DMS53 treated with DMSO at 0.1 percent for 48 hours (cell line): Measurements from ENCODE around the gene ORM2.
"Not testable (repeated sequence)": the region's sequence is repeated elsewhere in the genome, so short reads cannot be mapped to it uniquely, and the experiment has no call there.

Source experiments
- DNase-seq: peaks from one replicate; lab custom pipeline; 2025; ENCODE audit not compliant: unreplicated experiment; lab: John Stamatoyannopoulos, UW

Gene ORM2

DNA sequence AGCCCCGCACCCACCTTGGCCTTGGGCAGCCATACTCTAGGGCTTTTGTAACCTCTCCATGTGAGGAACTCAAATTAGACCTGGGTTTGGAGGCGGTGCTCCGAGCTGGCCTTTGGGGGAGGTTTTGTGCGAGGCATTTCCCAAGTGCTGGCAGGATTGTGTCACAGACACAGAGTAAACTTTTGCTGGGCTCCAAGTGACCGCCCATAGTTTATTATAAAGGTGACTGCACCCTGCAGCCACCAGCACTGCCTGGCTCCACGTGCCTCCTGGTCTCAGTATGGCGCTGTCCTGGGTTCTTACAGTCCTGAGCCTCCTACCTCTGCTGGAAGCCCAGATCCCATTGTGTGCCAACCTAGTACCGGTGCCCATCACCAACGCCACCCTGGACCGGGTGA is at the start of gene ORM2:
Gene ORM2, plus strand, starts transcription at position 245 of the 398 bp plus-strand sequence. Its CDS starts 36 bp downstream, at position 281.
- DNase-seq, result not testable (repeated sequence)

DNA sequence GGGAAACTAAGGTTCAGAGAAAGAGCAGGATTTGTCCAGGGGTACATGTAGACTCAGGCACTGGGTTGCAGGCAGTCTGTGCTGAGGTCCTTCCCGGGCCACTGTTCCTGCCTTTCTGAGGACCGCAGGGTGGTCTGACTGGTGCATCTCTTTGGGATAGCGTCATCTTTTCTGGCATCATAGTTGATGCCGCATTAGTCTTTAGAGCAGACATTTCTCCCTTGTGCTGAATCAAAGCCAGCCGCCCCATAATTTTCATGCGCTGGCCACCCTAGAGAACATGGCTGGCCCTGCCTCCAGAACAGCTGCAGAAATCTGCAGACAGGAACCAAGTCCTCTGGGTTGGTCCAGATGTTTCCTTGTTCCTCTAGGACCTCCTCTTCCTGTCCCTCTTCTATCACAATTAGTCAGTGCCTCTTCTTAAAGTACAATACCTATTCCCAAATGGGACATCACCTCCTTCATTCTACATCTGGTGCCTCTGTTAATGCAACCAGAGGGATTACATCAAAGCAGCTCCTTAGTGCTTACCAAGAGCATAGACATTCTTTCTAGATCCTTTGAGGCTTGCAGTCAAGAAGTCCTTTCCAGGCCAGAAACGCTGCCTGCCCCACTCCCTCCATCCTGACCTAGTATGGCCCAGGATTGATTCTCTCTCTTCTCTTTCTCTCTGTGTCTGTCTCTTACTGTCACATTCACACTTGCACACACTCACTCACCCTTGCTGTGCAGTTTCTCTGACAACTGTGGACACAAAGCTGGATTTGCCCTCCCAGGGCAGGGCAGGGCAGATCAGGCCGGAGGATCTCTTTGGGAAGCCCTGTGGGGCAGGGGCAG is 48.8 kb upstream of the ORM2 start:
- no peak for DNase-seq

DNA sequence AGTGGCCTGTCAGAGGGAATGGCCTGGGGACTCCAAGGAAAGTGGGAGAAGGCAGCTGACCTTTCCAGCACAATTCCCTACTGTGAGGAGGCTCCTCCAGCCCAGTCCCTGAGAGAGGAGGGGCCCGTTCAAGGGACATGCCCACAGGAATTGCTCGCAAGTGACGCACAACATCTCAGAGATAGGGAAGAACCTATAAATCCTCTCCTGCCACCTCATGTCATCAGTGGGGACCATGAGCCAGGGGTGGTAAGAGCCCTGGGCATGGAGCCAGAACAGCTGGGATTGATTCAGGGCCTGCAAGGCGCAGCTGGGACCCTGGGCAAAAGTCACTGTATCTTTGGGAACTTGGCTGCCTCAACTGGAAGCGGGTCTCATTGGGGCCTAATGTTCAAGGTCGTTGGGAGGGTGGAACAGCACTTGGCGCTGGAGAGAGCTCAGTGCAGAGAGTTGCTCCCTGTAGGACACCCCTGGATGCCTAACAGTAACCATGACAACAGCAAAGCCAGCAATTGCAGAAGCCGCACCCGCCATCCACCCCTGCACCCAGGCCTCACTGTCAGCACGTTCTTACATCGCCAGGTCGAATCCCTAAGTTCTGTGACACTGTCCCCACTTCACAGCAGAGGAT is 48.1 kb upstream of the ORM2 start:
- DNase-seq, result no peak

DNA sequence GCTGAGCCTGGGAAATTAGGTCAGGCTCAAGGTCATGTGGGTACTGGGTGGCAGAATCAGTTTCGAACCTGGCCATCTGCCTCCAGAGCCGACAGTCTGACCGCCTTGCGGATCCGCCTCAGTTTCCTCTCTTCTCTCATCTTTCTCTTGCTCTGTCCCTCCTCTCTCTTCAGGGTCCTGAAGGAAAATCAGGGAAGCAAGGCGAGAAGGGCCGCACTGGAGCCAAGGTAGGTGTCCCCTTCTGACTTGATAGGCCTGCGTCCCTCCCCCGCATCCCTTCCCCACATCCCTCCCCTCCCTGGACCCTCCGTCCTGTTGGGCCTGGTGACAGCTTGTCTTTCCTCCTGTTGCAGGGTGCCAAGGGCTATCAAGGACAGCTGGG is 47.6 kb upstream of the ORM2 start:
- DNase-seq, result no peak

DNA sequence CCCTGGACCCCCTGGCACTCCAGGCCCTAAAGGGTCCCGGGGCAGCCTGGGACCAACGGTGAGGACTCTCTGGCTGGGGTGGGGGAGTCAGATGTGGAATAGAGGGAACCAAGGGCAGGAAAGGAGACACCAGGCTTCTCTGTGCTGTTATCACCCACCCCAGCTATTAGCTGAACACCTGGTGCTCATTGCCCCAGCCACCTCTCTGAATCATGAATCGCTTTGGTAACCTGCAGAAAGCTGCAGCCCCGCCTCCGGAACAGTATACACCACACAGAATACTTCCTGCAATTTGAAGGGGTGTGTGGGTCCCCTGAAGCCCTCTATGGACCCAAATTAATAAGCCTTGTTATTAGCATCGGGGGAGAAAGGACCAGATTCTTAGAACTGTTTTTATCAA is 47.2 kb upstream of the ORM2 start:
- DNase-seq, result no peak

DNA sequence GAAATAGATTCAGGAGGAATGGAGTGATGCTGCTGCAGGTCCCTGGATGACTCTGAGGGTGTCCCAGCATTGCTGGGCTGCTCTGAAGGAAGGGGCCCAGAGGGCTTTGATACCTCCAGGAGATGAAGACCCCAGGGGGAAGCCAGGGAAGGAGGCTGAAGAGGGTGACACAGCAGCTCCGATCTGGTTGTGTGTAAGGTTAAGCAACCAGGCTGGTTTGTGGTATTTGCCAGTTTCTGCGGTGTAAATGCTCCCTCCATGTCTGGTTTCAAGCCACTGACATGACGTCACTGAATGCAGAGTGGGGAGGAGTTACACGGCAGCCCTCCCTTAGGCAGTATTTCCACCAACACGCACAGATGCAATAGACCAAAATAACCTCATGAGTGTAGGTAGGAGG is 46.7 kb upstream of the ORM2 start:
- no peak for DNase-seq

DNA sequence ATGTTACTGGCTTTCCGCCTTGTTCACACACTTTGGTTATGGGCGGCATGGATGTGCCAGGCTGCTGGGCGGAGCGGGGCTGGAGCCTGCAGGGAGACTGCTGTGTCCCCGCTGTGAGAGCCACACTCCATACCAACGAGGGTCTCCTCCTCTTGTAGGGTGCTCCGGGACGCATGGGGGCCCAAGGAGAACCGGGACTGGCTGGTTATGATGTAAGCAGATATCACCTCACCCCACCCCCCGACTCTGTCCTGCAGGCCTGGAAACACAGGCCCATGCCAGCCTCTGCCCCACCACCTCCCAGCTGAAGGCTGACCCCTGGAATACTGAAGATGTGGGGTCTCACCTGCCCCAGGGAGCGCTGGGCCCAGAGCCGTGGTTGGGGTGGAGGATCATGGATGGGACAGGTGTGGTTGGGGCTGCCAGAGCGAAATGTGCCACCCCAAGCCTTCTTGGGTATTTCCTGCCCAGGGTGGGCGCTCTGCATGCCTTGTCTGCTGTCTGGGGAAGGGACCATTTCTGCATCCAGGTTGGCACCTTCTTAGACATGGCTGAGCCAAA is 46.0 kb upstream of the ORM2 start:
- no peak for DNase-seq

DNA sequence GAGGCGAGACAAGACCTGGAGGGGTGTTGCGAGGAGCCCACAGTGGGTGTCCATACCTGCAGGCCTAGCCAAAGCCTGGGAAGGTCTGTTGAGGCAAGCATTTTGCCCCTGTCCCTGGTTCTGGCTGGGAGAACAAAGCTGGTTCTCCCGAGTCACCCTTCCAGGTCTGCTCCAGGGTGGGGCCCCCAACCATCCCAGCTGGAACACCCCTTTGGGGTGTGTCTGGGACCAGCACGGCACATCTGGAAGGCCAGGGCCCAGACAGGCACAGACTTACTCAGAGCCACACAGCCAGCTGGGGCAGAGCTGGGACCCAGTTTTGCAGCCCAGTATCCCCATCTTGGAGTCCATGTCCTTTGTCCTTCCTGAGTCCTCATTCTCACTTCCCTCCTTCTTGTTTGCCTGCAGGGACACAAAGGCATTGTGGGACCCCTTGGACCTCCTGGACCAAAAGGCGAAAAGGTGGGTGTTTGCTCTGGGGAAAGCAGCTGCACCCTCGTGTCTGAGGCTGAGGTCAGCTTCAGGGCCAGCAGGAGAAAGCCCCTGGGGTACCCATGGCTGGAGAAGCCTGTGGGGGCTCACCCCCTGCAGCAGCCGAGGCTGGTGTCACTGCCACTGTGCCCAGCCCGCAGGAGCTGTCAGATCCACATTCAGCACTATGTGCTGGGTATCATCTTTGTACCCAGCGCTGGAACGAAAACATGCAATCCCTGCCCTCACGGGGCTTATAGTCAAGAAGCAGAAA is 45.2 kb upstream of the ORM2 start:
- no peak for DNase-seq

DNA sequence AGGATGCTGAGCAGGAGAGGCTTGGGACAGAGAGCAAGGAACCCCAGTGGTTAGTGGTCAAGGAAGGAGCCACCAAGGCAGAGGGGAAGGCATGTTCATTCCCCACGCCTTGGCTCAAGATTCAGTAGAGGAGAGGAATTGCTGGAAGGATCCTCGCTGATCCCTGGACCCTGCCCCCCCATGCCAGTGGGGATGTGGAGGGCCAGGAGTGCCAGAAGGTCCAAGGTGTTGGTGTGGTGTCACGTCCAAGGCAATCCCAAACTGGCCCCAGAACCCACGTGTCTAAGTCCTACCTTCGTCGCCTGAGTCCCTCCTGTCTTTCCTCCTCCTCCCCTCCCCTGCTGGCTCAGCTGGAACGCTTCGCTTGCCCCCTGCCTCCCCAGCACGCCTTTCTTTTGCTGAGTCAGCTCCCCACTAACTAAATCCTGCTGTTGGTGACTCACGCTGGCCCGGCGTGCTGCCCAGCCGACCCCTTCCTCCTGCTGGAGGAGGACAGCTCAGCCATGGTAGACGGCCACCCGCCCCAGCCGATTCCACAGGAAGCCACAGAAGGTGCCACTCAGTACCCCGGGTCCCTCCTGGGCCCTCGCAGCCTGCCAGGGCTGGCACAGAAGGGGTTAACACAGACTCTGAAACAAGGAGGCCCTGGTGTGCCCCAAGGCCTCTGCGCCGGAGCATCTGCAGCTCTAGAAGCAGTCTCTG is 44.4 kb upstream of the ORM2 start:
- no peak for DNase-seq

DNA sequence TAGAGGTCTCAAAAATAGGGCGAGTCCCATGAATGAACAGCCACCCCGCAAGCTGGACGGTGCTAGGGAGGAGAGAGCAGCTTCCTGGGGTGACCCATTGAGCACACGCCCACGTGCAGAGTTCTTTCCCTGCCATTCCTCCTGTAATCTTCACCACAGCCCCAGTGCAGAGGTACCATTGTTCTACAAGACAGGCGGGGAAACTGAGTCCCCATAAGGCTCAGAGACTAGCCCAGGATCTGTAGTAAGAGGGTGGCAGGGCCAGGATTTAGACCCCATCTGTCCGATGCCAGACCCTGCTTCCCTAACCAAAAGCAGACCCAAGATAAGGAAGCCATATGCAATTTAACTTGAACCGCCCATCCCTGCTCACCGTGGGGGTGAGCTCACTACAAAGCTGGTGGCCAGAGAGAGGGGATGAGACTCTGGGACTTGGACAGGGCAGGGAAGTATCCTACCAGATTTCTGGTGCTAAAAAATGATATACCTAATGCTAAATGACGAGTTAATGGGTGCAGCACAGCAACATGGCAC is 43.5 kb upstream of the ORM2 start:
- DNase-seq, result no peak

DNA sequence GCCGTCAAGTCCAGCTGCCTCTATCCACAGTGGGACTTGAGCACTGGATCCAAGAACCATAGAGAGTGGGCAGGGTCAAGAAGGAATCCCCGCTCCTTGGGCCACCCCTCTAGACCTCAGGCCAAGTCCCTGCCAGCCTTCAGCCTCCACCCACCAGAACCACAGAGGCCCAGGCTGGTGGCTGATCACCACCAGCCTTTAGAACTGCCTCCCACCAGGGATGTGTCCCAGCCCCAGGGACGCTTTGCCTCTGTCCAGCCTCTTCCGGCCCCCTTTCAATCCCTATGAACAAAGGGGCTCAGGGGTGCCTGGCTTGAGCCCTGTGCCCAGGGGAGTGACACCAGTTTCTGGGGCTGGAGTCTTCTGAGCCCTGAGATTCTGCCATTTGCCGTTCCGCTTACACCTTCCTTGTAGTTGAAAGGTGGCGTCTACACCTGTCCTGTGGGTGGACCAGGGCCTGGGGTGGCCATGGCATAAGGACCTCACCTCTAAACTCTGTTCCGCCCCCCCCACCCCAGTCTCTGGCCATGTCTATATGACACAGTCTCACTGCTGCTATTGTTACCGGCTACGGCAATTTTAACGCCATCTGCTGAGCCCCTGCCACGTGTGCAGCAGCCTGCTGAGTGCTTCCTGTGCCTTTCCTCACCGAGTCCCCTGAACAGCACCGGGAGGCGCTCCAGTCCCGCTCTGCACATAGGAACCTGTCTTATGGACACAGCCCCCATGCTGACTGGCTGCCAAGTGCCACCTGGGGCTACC is 42.5 kb upstream of the ORM2 start:
- peak; percentile 36 for DNase-seq

DNA sequence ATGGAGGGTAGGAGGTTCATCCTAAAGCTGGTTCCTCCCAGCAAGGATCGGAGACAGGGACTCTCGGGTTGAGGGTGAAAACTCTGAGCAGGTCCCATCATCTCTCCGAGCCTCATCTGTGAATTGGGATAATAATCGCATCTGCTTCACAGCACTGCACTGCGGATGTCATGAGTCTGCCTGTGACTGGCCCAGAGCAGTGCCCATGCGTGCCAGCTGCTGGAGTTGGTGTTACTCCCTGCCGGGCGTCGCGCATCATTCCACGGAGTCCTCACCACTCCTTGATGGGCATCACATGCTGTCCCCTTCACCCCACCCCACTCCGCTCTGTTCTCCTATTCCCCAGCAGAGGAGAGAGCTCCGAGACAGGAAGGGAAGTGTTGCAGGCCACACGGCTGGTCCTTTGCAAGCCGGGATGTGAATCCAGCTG is 41.9 kb upstream of the ORM2 start:
- no peak for DNase-seq

DNA sequence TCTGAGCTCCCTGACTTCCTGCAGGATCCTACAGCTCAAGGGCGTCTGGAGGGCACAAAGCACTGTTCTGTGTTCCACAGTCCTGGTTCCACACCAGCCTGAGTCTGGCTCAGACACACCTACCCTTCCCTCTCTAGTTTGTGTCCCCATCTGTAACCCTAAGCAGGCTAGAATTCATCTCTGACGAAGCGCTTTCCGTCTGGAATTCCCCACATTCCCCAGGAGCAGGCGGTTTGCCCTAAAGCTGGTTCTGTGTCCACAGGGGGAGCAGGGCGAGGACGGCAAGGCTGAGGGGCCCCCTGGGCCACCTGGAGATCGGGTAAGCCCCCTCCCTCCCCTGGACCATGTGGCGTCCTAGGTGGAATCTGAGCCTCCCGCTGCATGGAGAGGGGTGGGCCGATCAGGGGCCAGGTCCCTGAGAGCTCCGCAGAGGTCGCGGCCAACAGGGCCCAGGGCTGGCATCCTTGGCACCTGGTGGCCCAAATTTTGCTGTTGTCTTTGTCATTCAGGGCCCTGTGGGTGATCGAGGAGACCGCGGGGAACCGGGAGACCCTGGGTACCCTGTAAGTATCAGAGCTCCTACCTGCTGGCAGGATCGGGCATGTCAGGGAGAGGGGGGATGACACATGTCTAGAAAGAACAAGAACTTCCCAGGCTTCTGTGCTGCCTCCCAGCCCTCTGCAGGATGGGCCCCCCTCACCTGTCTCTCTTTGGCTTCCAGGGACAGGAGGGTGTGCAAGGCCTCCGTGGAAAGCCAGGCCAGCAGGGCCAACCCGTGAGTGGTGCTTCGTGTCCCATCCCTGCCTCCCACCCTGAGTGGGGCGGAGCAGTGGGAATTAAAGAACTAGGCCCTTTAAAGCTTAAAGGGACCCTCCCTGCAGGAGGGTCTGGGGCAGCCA is 41.2 kb upstream of the ORM2 start:
- DNase-seq, result no peak

DNA sequence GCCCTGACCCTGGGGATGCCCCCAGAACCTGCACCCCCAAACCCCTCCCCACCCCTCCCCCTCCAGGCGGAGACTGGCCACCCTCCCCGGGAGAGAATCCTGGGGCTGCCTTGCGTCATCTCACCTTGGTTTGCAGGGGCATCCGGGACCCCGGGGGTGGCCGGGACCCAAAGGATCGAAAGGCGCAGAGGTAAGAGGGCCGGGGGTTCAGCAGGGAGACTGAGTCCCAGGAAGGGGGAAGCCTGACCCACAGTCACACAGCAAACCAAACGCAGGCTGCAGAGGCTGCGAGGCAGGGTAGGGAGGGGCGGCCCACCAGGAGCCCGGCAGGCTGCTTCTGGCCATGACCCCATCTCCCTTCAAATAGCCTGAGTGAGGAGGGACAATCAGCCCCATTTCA is 40.6 kb upstream of the ORM2 start:
- no peak for DNase-seq

DNA sequence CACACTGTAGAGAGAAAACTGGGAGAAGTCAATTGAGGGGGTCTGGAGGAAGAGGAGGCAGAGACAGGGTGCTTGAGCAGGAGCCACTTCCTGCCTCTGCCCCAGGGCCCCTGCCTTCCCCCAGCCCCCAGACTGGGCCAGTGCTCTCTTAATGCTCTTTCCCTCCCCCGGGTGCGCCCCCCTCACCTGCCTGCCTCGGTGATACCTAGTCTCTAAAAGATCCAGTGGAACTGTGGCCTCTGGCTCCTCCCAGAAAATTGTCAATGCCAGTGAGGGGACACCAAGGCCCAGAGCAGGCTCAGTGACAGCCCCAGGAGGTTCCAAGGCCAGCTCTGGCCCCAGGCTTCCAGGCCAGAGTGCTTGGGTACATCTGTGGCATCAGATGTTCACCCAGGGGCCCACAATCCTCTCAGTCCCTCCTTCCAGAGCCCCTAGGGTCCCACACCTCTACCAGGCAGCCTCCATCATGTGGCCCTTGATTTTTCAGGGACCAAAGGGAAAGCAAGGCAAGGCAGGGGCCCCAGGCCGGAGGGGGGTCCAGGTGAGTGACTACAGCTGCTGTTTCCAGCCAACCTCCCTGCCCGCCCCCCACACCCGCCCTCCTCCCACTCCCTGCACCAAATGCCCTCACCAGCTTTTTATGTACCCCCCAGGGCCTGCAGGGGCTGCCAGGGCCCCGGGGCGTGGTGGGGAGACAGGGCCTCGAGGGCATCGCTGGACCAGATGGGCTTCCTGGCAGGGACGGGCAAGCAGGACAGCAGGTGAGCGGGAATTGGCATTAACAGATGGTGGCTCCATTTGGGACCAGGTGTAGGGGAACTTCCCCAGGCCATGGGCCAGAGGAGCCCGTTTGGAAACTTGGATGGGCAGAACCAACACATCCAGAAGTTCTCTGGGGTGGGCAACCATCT is 39.8 kb upstream of the ORM2 start:
- DNase-seq, result no peak

DNA sequence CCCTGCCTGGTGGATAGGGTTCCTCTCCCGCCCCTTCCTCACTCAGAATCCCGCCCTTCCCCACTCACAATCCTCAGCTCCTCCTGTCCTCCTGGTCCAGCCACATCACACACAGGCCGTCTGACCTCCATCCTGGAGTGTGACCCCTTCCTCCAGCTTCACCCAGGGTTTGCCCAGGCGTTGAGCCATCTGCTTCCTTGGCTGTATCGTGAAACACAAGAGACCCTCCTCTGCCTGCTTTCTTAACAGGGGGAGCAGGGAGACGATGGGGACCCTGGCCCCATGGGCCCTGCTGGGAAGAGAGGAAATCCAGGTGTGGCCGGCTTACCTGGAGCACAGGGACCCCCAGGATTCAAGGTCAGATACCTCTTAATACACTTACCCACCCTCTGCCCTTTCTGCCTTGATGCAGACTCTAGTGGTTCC is 39.1 kb upstream of the ORM2 start:
- no peak for DNase-seq

DNA sequence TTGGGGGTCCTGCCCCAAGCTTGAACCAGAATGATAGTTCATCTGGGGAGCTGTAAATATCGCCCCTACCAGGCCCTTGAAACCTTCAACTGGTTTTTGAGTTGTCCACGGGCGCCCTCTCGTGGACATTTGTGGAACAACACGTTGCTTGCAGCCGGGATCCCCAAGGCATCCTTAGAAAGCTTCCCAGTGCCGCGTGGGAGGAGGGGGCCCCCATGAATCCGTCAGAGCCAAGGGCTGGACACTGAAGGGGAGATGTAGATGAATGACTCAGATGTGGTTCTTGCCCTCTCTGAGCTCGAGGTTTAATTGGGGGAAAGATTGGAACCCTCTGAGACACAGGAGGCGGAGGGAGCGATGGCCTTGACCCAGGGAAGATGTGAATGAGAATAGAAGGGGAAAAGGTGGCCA is 38.6 kb upstream of the ORM2 start:
- no peak for DNase-seq
